PFSK-1 (cell line): Measurements from ENCODE around the gene NXN.

Source experiments
- POLR2AphosphoS5 ChIP-seq: IDR thresholded peaks from 2 replicates; pipeline ENCODE4 v1.6.1; 2012; ENCODE audit warnings: low read depth, mild to moderate bottlenecking, control low read depth, low read length, moderate library complexity
- SIN3A ChIP-seq: IDR thresholded peaks from 2 replicates; pipeline ENCODE4 v1.6.1; 2012; ENCODE audit warnings: mild to moderate bottlenecking, low read length, moderate library complexity, borderline replicate concordance; ENCODE audit not compliant: insufficient read depth
- TF ChIP-seq, protein P1 (sequence below), 2 experiments: IDR thresholded peaks; 2 replicates each; pipeline versions ENCODE4 v1.6.1 to v1.8.0; 2011 to 2012; ENCODE audit warnings: low read depth in 2 of 2, low read length in 2 of 2, control low read depth in 1 of 2, inconsistent platforms in 1 of 2, mild to moderate bottlenecking in 1 of 2, moderate library complexity in 1 of 2; ENCODE audit not compliant: insufficient read depth in 1 of 2

- TF ChIP-seq SIN3A = no peak
- TF ChIP-seq, protein P1, sequence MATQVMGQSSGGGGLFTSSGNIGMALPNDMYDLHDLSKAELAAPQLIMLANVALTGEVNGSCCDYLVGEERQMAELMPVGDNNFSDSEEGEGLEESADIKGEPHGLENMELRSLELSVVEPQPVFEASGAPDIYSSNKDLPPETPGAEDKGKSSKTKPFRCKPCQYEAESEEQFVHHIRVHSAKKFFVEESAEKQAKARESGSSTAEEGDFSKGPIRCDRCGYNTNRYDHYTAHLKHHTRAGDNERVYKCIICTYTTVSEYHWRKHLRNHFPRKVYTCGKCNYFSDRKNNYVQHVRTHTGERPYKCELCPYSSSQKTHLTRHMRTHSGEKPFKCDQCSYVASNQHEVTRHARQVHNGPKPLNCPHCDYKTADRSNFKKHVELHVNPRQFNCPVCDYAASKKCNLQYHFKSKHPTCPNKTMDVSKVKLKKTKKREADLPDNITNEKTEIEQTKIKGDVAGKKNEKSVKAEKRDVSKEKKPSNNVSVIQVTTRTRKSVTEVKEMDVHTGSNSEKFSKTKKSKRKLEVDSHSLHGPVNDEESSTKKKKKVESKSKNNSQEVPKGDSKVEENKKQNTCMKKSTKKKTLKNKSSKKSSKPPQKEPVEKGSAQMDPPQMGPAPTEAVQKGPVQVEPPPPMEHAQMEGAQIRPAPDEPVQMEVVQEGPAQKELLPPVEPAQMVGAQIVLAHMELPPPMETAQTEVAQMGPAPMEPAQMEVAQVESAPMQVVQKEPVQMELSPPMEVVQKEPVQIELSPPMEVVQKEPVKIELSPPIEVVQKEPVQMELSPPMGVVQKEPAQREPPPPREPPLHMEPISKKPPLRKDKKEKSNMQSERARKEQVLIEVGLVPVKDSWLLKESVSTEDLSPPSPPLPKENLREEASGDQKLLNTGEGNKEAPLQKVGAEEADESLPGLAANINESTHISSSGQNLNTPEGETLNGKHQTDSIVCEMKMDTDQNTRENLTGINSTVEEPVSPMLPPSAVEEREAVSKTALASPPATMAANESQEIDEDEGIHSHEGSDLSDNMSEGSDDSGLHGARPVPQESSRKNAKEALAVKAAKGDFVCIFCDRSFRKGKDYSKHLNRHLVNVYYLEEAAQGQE (IDR thresholded peaks at IDR 0.05; ENCODE audit: insufficient read depth in 1 of 2, low read depth in 2 of 2, low read length in 2 of 2) = no peak
- no peak for TF ChIP-seq POLR2AphosphoS5
These were observed 206.6 kb downstream of the NXN start for GRCh38 chr17:773016-773415.
